GM12872 (cell line): ENCODE measurements around the gene GNG12.

ENCODE experiments used
- CTCF ChIP-seq: IDR thresholded peaks from 3 replicates; pipeline ENCODE4 v1.5.1; 2011; ENCODE audit warnings: low read depth, mild to moderate bottlenecking, low read length, moderate library complexity; ENCODE audit not compliant: insufficient read depth

Gene GNG12

DNA sequence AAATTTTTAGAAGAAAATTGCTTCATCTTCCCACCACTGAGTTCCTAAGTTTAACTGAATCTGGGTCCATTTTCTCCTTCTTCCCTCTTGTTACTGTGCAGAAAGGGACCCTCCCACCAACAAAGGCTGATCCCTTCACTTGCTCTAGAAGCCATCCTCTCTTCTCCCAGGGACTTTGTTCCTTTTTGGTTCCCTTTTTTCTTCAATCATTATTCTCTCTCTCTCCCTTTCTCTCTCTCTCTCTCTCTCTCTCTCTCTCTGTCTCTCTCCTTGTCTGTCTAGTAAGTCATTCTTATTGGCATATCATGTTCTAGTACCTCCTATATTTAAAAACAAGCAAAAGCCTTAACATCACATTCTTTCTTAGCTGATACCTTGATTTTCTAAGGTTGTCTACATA, 180.0 kb downstream of the GNG12 start:
- TF ChIP-seq CTCF: no peak

DNA sequence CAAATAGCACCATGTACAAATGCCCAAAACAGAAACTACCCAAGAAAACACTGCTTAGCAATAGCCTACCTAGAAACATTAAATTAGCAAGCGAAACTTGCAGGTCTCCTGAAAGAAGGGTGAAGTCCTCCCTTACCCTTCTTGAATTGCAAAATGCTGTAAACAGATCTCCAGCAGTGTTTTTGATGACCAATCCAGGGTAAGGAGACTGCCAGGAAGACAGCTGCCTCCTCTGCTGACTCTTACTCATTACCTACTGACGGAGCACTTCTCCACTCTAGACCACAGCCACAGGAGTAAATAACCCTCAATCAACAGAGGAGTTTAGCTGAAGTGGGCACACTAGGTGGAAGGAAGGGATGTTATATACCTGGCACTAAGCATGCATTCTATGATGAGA, 180.5 kb downstream of the GNG12 start:
- TF ChIP-seq CTCF: no peak
